Measurements from ENCODE around the gene NKD2. TPM values are rescaled to one million over a fixed set of nuclear protein-coding genes. Genes with fewer than 3 reads are reported as not detected.

Gene NKD2
- total RNA-seq, 1 donor from 2014 or later = 0.41 TPM

DNA sequence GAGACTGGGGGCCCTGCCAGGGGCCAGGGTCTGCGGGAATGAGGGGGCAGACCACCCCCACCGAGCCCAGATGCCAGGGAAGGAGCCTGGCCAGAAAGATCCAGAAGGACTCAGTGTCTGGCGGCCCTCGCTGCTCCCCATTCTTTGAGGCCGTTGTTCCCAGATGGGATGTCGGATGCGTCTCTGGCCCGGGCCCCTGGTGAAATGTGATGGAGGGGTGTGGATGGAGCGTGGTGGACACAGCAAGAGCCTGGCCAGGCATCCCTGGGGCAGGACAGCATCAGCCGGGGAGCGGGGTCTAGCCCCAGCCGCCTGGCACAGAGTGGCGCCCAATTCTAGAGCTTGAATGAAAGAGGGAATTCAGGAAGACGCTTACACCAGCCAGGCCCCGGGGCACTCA is 46.2 kb upstream of the NKD2 start:
- peaks cover 16% of the 10 kb centered on the region for H3K4me1 ChIP-seq (ENCODE audit: insufficient read depth, low read length)
- H3K79me2 ChIP-seq (ENCODE audit: insufficient read depth, low read length) = no peaks in the 10 kb centered on the region
- peaks cover 12% of the 10 kb centered on the region for H3K4me1 Mint-ChIP-seq (ENCODE audit: low read depth, unreplicated experiment)
- no peak overlapping the region for H2AFZ ChIP-seq (ENCODE audit: low read depth, low read length)
- H3K27me3 Mint-ChIP-seq (ENCODE audit: low read depth, unreplicated experiment) = peaks cover 68% of the 10 kb centered on the region
- H3K27ac ChIP-seq (ENCODE audit: low read depth, low read length) = no peak overlapping the region
- no peak overlapping the region for H3K4me2 ChIP-seq (ENCODE audit: low read length)
- H3K9me3 ChIP-seq (ENCODE audit: insufficient read depth, low read depth, low read length) = no peaks in the 10 kb centered on the region
- DNase-seq (ENCODE audit: low read depth) (no peak), FAIRE-seq (no peak)
- H4K20me1 ChIP-seq (ENCODE audit: insufficient read depth, low read length) = peaks cover 16% of the 10 kb centered on the region
- H3K4me3 ChIP-seq (ENCODE audit: insufficient read depth, low read depth, low read length) = no peak overlapping the region
- TF ChIP-seq EZH2 (IDR thresholded peaks at IDR 0.05; ENCODE audit: insufficient read depth, low read length) = no peak
- TF ChIP-seq, protein P1, sequence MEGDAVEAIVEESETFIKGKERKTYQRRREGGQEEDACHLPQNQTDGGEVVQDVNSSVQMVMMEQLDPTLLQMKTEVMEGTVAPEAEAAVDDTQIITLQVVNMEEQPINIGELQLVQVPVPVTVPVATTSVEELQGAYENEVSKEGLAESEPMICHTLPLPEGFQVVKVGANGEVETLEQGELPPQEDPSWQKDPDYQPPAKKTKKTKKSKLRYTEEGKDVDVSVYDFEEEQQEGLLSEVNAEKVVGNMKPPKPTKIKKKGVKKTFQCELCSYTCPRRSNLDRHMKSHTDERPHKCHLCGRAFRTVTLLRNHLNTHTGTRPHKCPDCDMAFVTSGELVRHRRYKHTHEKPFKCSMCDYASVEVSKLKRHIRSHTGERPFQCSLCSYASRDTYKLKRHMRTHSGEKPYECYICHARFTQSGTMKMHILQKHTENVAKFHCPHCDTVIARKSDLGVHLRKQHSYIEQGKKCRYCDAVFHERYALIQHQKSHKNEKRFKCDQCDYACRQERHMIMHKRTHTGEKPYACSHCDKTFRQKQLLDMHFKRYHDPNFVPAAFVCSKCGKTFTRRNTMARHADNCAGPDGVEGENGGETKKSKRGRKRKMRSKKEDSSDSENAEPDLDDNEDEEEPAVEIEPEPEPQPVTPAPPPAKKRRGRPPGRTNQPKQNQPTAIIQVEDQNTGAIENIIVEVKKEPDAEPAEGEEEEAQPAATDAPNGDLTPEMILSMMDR (IDR thresholded peaks at IDR 0.05; ENCODE audit: insufficient read depth, low read depth, low read length) = no peak
- peaks cover 64% of the 10 kb centered on the region for H3K27me3 ChIP-seq (ENCODE audit: insufficient read depth, low read length)
- H3K4me3 Mint-ChIP-seq (ENCODE audit: unreplicated experiment) = no peak overlapping the region
- no peaks in the 10 kb centered on the region for H3K9me3 Mint-ChIP-seq (ENCODE audit: unreplicated experiment)
- no peaks in the 10 kb centered on the region for H3K36me3 ChIP-seq (ENCODE audit: insufficient read depth, low read length)
- no peak overlapping the region for H3K9ac ChIP-seq (ENCODE audit: low read length)
- H3K36me3 Mint-ChIP-seq (ENCODE audit: low read depth, unreplicated experiment) = no peaks in the 10 kb centered on the region
- no peak overlapping the region for H3K27ac Mint-ChIP-seq (ENCODE audit: unreplicated experiment)

DNA sequence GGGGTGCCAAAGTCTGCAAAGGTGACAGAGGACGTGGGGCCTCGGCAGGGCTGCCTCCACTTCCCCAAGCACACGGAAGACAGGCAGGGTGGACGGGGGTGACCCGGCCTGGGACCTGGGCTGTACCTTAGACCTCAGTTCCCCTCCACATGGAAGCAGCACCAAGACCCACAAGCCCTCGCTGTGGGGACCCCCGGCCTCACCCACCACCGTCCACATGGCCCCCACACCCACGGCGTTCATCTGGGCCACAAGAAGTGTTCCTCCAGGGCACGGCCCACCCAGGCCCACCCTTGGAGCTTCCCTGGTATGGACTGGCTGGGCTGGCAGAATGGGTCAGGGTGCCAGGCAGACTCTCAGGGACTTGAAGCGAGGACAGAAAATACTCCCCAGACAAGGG is 45.8 kb upstream of the NKD2 start:
- no peak overlapping the region for H2AFZ ChIP-seq (ENCODE audit: low read depth, low read length)
- Mint-ChIP-seq H3K36me3 (ENCODE audit: low read depth, unreplicated experiment) (no peaks in the 10 kb centered on the region), H3K4me1 (ENCODE audit: low read depth, unreplicated experiment) (peaks cover 8% of the 10 kb centered on the region), H3K4me3 (ENCODE audit: unreplicated experiment) (no peak overlapping the region), H3K27me3 (ENCODE audit: low read depth, unreplicated experiment) (peaks cover 72% of the 10 kb centered on the region), H3K27ac (ENCODE audit: unreplicated experiment) (no peak overlapping the region), H3K9me3 (ENCODE audit: unreplicated experiment) (no peaks in the 10 kb centered on the region)
- DNase-seq (ENCODE audit: low read depth) (no peak), FAIRE-seq (no peak)
- H3K27me3 ChIP-seq (ENCODE audit: insufficient read depth, low read length) = peaks cover 68% of the 10 kb centered on the region
- H4K20me1 ChIP-seq (ENCODE audit: insufficient read depth, low read length) = peaks cover 12% of the 10 kb centered on the region
- no peaks in the 10 kb centered on the region for H3K79me2 ChIP-seq (ENCODE audit: insufficient read depth, low read length)
- peaks cover 12% of the 10 kb centered on the region for H3K4me1 ChIP-seq (ENCODE audit: insufficient read depth, low read length)
- H3K27ac ChIP-seq (ENCODE audit: low read depth, low read length) = no peak overlapping the region
- H3K36me3 ChIP-seq (ENCODE audit: insufficient read depth, low read length) = no peaks in the 10 kb centered on the region
- no peaks in the 10 kb centered on the region for H3K9me3 ChIP-seq (ENCODE audit: insufficient read depth, low read depth, low read length)
- H3K4me3 ChIP-seq (ENCODE audit: insufficient read depth, low read depth, low read length) = no peak overlapping the region
- no peak overlapping the region for H3K4me2 ChIP-seq (ENCODE audit: low read length)
- TF ChIP-seq, protein P1 (IDR thresholded peaks at IDR 0.05; ENCODE audit: insufficient read depth, low read depth, low read length) = no peak
- TF ChIP-seq EZH2 (IDR thresholded peaks at IDR 0.05; ENCODE audit: insufficient read depth, low read length) = no peak
- no peak overlapping the region for H3K9ac ChIP-seq (ENCODE audit: low read length)

DNA sequence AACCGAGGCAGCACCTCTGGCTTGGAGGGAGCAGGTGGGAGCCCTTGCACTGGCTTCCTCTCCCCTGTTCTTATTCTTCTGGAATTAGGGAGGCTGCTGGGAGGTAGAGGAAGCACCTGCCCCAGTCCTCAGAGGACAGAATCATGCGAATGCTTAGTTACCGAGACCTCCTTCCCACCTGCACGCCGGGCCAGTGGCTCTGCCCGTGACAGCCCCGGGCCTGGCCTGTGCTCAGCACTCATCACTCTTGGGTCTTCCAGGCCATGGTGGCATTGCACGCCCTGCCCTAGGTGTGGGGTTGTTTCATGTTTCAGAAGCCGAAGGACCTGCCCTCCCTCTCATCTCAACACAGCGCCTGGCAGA is 45.3 kb upstream of the NKD2 start:
- H2AFZ ChIP-seq (ENCODE audit: low read depth, low read length) = no peak overlapping the region
- H3K79me2 ChIP-seq (ENCODE audit: insufficient read depth, low read length) = no peaks in the 10 kb centered on the region
- no peak for TF ChIP-seq EZH2 (IDR thresholded peaks at IDR 0.05; ENCODE audit: insufficient read depth, low read length)
- TF ChIP-seq, protein P1 (IDR thresholded peaks at IDR 0.05; ENCODE audit: insufficient read depth, low read depth, low read length) = no peak
- H3K27ac Mint-ChIP-seq (ENCODE audit: unreplicated experiment) = no peak overlapping the region
- H3K27ac ChIP-seq (ENCODE audit: low read depth, low read length) = no peak overlapping the region
- H3K4me1 Mint-ChIP-seq (ENCODE audit: low read depth, unreplicated experiment) = peaks cover 5% of the 10 kb centered on the region
- no peaks in the 10 kb centered on the region for H3K36me3 Mint-ChIP-seq (ENCODE audit: low read depth, unreplicated experiment)
- H3K4me3 Mint-ChIP-seq (ENCODE audit: unreplicated experiment) = no peak overlapping the region
- H3K36me3 ChIP-seq (ENCODE audit: insufficient read depth, low read length) = no peaks in the 10 kb centered on the region
- H3K4me2 ChIP-seq (ENCODE audit: low read length) = no peak overlapping the region
- H3K4me1 ChIP-seq (ENCODE audit: insufficient read depth, low read length) = peaks cover 7% of the 10 kb centered on the region
- FAIRE-seq (no peak), DNase-seq (ENCODE audit: low read depth) (no peak)
- H3K9me3 Mint-ChIP-seq (ENCODE audit: unreplicated experiment) = no peaks in the 10 kb centered on the region
- peaks cover 68% of the 10 kb centered on the region for H3K27me3 ChIP-seq (ENCODE audit: insufficient read depth, low read length)
- H3K27me3 Mint-ChIP-seq (ENCODE audit: low read depth, unreplicated experiment) = peaks cover 77% of the 10 kb centered on the region
- H4K20me1 ChIP-seq (ENCODE audit: insufficient read depth, low read length) = peaks cover 10% of the 10 kb centered on the region
- no peak overlapping the region for H3K9ac ChIP-seq (ENCODE audit: low read length)
- H3K4me3 ChIP-seq (ENCODE audit: insufficient read depth, low read depth, low read length) = no peak overlapping the region
- H3K9me3 ChIP-seq (ENCODE audit: insufficient read depth, low read depth, low read length) = no peaks in the 10 kb centered on the region

Measured in astrocyte (in vitro differentiated cells and primary cell).